SJSA1 (cell line): ENCODE data around the gene HIGD1A. TPM values are rescaled to one million over a fixed set of nuclear protein-coding genes. Genes with fewer than 3 reads are reported as not detected.
A peak's percentile ranks its signal among the peaks of the same experiment; 100 is the strongest.

Experiments
- DNase-seq, 2 experiments: peaks; one replicate each; pipeline ENCODE4 v3.0.0-alpha.2; 2015 to 2020; ENCODE audit warnings: low spot score in 2 of 2, low read depth in 1 of 2
- H3K27ac ChIP-seq: fragments of 250-450 bp; sonication (Bioruptor Pico); 2 replicates; pipeline ENCODE4 v1.5.1; 2020; ENCODE audit warnings: mild to moderate bottlenecking, moderate library complexity
- H3K27me3 ChIP-seq: fragments of 250-450 bp; sonication (Bioruptor Pico); replicated peaks from 2 replicates; pipeline ENCODE4 v1.5.1; 2020; ENCODE audit warnings: mild to moderate bottlenecking, moderate library complexity
- H3K36me3 ChIP-seq: fragments of 250-450 bp; sonication (Bioruptor Pico); 2 replicates; pipeline ENCODE4 v1.5.1; 2020; ENCODE audit warnings: mild to moderate bottlenecking
- H3K4me1 ChIP-seq: fragments of 250-450 bp; sonication (Bioruptor Pico); replicated peaks from 2 replicates; pipeline ENCODE4 v1.6.1; 2021; ENCODE audit warnings: mild to moderate bottlenecking
- H3K4me3 ChIP-seq: fragments of 250-450 bp; sonication (Bioruptor Pico); 2 replicates; pipeline ENCODE4 v1.5.1; 2020; ENCODE audit warnings: mild to moderate bottlenecking
- H3K9me3 ChIP-seq: fragments of 250-450 bp; sonication (Bioruptor Pico); replicated peaks from 2 replicates; pipeline ENCODE4 v1.5.1; 2020; ENCODE audit warnings: mild to moderate bottlenecking
- total RNA-seq: library from RNA; depleted of rRNA; stranded (reverse); fragments of >200 nt; shearing (Covaris generic); gene quantifications from 2 replicates; pipeline ENCODE4 v1.2.3, GENCODE V29; 2014

The HIGD1A gene
- total RNA-seq, 1 experiment from 2014 or later: 227 TPM

DNA sequence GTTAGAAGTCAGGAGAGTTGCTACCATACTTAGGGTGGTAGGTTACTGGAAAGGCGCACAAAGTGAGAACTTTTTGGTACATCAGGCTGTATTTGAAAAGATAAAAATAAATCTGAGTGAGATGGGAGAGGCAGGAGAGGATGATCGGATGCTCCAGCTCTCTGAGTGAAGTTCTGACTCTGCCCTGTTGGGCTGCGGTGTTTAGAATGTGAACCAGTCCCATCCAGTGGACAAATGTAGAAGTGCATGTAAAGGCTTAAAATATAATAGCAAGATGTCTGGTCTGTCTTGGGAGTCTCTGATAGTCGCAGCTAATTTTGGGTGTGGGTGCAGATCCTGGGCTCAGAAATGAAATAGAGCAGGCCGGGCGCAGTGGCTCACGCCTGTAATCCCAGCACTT is 35.3 kb upstream of the HIGD1A start:
- Histone ChIP-seq H3K9me3 (no peaks in the 10 kb centered on the region), H3K27me3 (peaks cover 3% of the 10 kb centered on the region; the same call in 1 of the 2 replicates), H3K27ac (no peak overlapping the region), H3K4me1 (no peaks in the 10 kb centered on the region), H3K4me3 (peak overlapping the region; percentile 10; the same call in 1 of the 2 replicates), H3K36me3 (no peaks in the 10 kb centered on the region)
- peak in 1 of 2 experiments; percentile 28 for DNase-seq

- no peaks in the 10 kb centered on the region for H3K36me3 ChIP-seq
- H3K4me3 ChIP-seq: no peak overlapping the region
- no peak for DNase-seq
- no peaks in the 10 kb centered on the region for H3K9me3 ChIP-seq
- H3K4me1 ChIP-seq: no peaks in the 10 kb centered on the region
- H3K27me3 ChIP-seq: peaks cover 3% of the 10 kb centered on the region; the same call in 1 of the 2 replicates
- H3K27ac ChIP-seq: no peak overlapping the region
Measured at GRCh38 chr3:42838571-42838970, 34.3 kb upstream of the HIGD1A start.

DNA sequence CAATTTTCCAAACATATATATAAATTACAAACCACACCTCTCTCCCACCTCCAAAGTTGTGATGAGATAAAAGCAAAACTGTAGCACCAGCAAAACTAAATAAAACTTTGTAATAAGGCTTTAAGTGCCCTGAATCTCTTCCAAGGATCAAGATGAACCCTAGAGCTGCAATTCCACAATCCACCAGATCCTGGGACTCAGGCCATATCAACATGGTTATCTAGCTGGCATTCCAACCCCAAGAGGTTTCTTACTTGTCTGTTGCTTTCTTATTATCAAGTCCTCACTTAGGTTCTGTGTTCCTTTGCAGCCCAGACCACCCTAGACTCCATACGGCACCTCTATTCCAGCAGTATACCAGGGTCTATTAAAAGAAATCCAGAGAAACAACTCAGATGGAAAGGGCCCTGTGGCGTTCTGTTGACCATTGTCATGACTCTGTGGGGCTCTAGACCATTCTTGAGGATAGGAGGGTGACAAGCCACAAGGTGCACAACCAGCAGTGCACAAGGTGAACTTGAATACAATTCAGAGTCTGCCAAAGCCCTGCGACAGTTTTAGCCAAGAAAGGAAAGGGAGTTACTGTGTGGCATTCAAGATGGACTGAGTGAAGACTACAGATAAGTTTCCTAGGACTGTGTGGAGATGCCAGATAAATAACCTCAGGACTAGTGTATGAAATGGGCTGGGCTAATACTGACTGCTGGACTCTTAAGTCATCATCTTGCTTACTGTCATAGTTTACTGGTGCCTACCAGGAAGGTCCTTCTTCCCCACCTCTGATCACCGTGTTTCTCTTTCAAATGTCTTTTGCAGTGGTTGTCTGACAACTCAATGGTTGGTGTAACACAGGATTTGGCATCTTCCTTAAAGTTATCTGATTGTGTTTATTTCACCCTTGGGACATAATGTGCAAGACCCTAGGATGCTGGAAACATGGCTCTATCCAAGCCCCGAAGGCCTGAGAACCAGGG is 32.1 kb upstream of the HIGD1A start:
- DNase-seq: no peak
- no peaks in the 10 kb centered on the region for H3K36me3 ChIP-seq
- no peaks in the 10 kb centered on the region for H3K9me3 ChIP-seq
- no peaks in the 10 kb centered on the region for H3K4me1 ChIP-seq
- peaks cover 3% of the 10 kb centered on the region; the same call in 1 of the 2 replicates for H3K27me3 ChIP-seq
- H3K27ac ChIP-seq: no peak overlapping the region
- H3K4me3 ChIP-seq: no peak overlapping the region

- H3K27ac ChIP-seq: no peak overlapping the region
- DNase-seq: peak in 1 of 2 experiments; percentile 53
Measured at GRCh38 chr3:42831321-42831713, 27.0 kb upstream of the HIGD1A start.

DNA sequence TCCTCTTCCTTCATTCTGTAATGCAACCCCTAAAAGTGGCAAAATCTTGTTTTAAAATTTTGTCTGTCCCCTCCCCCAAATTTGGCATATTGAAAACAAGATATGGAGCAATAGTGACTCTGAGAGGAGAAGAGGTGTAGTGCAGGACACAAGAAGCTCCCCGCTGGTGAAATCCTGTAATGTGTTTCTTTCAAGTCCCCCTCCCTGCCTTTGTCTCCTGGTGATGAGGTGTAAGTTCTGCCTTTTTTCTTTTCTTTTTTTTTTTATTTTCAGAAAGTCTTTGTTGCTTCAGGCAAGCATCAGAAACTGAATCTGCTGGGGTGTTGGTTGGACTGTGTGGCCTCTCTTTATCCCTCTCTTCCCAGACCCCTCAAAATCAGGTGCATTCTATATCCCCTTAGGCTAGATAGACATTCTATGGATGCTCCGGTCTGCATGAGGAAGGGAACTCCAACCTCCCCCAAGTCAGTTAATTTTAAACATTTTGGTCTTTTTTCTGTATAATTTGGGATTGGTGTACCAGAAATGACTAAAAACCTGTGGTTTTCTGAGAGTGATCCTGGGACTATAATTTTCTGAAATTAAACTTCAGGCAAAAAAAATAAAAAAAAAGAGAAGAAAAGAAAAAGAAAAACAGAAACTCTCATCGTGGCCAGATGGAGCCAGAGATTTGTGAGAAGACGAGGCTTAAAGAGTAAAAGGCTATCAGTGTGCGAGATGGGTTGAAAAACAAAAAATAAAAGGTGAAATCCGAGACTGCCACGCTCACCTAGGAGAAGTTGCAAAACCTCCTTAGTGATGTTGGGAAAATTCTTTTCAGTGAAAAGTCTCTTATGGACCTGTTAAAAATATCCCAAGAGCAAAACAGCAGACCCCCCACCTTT is 26.4 kb upstream of the HIGD1A start:
- DNase-seq: no peak

More at GRCh38 chr3:42831321-42831713, 27.0 kb upstream of the HIGD1A start:
- Histone ChIP-seq H3K9me3 (no peaks in the 10 kb centered on the region), H3K36me3 (no peaks in the 10 kb centered on the region), H3K4me1 (no peaks in the 10 kb centered on the region), H3K4me3 (no peak overlapping the region), H3K27me3 (no peaks in the 10 kb centered on the region)

DNA sequence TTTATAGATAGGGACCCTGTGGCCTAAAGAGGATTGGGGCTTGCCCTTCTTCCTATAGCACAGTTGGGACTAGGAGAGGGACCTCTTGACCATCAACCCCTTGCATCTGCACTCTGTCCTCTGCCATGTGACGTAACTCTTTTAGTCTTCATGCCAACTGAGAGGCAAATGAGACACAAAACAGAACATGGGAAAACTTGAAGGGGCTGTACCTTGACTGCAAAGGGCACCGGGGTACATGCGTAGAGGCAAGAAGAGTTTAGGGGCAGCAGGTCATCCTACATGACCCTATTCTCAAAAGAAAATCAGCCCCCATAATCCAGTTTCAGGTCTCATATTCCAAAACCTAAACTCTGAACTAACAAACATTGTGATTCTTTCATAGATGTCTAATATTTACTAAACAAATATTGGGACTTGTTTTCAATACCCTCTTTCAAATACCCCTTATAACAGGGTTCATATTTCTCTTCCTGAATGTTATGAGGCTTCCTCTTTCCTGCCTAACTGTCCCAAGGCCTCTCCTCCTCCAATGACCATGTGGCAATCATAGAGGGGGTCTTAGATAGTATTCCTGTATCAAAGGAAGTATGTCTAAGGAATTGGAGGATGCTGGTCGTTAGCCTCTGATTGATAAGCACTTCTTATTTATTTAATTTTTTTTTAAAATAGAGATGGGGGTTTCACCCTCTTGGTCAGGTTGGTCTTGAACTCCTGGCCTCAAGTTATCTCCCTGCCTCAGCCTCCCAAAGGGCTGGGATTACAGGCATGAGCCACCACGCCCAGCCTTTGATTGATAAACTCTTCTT is 25.5 kb upstream of the HIGD1A start:
- H3K4me1 ChIP-seq: no peaks in the 10 kb centered on the region
- H3K4me3 ChIP-seq: no peak overlapping the region
- no peaks in the 10 kb centered on the region for H3K27me3 ChIP-seq
- no peak for DNase-seq
- H3K27ac ChIP-seq: no peak overlapping the region
- no peaks in the 10 kb centered on the region for H3K9me3 ChIP-seq
- no peaks in the 10 kb centered on the region for H3K36me3 ChIP-seq

More for the DNA sequence above, 26.4 kb upstream of the HIGD1A start:
- Histone ChIP-seq H3K4me1 (no peaks in the 10 kb centered on the region), H3K4me3 (no peak overlapping the region), H3K36me3 (no peaks in the 10 kb centered on the region), H3K27ac (no peak overlapping the region), H3K9me3 (no peaks in the 10 kb centered on the region), H3K27me3 (no peaks in the 10 kb centered on the region)

DNA sequence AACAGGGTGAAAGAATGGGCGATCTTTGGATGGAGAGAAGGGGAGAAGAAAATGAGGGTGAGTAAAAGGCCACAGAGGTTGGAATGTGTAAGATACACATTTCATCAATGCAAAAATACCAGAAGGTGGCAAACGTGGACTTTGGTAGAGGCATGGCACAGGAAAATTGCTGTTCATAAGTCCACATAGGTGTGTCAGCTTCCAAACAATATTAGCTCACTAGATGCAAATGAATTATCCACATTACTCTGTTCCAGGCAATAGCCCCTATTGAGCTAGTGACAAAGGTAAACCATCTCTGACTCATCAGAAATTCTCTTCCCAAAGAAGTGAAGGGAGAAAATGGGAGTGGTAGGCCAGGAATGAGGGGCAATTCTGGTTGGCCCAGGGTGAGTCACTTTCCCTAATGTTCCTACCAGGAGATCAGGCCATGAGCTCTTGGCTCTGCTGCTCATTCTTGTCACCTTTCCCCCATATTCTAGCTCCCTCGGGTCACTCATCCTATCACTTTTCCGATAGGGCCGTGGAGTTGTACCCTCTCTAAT is 24.9 kb upstream of the HIGD1A start:
- Histone ChIP-seq H3K4me3 (no peak overlapping the region), H3K27me3 (no peaks in the 10 kb centered on the region), H3K36me3 (no peaks in the 10 kb centered on the region), H3K4me1 (no peaks in the 10 kb centered on the region), H3K9me3 (no peaks in the 10 kb centered on the region), H3K27ac (no peak overlapping the region)
- no peak for DNase-seq

DNA sequence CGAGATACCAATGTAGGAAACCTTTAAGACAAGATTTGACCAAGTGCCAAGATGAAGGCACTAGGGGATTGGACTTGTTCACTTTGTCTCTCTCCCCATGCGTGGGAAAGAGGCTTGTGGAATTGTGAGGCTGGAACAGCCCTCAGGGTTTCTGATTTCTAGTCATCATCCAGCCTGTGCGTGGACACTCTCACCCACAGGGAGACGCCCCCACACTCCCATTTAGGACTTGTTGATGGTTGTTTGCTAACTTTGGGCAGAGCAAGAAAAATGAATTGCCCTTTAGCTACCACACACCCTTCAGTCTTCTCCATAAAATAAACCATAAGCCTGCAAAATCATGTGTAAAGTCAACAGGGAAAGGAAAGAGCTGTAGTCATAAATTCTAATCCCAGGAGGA is 23.4 kb upstream of the HIGD1A start:
- Histone ChIP-seq H3K4me1 (no peaks in the 10 kb centered on the region), H3K36me3 (no peaks in the 10 kb centered on the region), H3K4me3 (no peak overlapping the region), H3K9me3 (no peaks in the 10 kb centered on the region), H3K27ac (no peak overlapping the region), H3K27me3 (no peaks in the 10 kb centered on the region)
- DNase-seq: no peak

- no peaks in the 10 kb centered on the region for H3K4me1 ChIP-seq
- no peak for DNase-seq
- H3K4me3 ChIP-seq: no peak overlapping the region
- H3K27me3 ChIP-seq: no peaks in the 10 kb centered on the region
- no peak overlapping the region for H3K27ac ChIP-seq
- no peaks in the 10 kb centered on the region for H3K36me3 ChIP-seq
- H3K9me3 ChIP-seq: no peaks in the 10 kb centered on the region
Measured at GRCh38 chr3:42827023-42827422, 22.7 kb upstream of the HIGD1A start.

DNA sequence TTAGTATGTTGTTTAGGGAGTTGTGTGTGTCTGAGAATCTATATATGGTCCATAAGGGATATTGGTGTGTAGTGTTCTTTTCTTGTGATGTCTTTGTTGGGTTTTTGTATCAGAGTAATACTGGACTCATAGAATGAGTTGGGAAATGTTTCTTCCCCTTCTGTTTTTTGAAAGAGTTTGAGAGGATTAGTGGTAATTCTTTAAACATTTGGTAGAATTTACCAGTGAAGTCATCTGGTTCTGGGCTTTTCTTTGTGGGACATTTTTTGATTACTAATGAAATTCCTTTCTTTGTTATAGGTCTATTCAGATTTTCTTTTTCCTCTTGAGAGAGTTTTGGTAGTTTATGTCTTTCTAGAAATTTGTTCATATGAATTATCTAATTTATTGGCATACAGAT is 21.9 kb upstream of the HIGD1A start:
- H3K4me1 ChIP-seq: no peaks in the 10 kb centered on the region
- no peak overlapping the region for H3K27ac ChIP-seq
- H3K27me3 ChIP-seq: no peaks in the 10 kb centered on the region
- peak in 1 of 2 experiments; percentile 14 for DNase-seq
- no peaks in the 10 kb centered on the region for H3K36me3 ChIP-seq
- no peaks in the 10 kb centered on the region for H3K9me3 ChIP-seq
- H3K4me3 ChIP-seq: no peak overlapping the region

DNA sequence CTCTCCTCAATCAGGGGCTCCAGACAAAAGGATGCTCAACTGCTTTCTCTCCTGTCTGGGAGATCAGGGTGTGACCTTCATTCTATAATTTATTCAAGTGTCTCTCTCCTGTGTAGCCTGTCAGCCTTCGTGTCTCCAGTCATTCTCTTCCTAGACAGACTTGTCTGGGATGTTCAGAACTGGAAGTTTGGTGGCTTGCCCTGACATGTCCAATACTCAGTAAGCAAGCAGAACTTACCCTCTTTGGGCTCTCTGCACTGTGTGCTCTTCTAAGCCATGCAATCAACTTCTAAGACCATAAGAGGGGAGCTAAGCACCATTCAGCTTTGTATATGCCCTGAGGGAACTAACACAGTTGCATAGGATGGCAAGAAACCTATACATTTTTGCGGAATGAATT is 19.1 kb upstream of the HIGD1A start:
- no peaks in the 10 kb centered on the region for H3K36me3 ChIP-seq
- H3K27me3 ChIP-seq: no peaks in the 10 kb centered on the region
- H3K27ac ChIP-seq: no peak overlapping the region
- no peaks in the 10 kb centered on the region for H3K4me1 ChIP-seq
- H3K9me3 ChIP-seq: no peaks in the 10 kb centered on the region
- DNase-seq: no peak
- no peak overlapping the region for H3K4me3 ChIP-seq

GRCh38 chr3:42822828-42823227 is 18.5 kb upstream of the HIGD1A start:
- no peak overlapping the region for H3K4me3 ChIP-seq
- no peaks in the 10 kb centered on the region for H3K27me3 ChIP-seq
- no peaks in the 10 kb centered on the region for H3K36me3 ChIP-seq
- H3K4me1 ChIP-seq: no peaks in the 10 kb centered on the region
- DNase-seq: no peak
- no peaks in the 10 kb centered on the region for H3K9me3 ChIP-seq
- no peak overlapping the region for H3K27ac ChIP-seq

GRCh38 chr3:42820746-42821051 is 16.4 kb upstream of the HIGD1A start:
- no peak for DNase-seq

More at GRCh38 chr3:42820746-42821051, 16.4 kb upstream of the HIGD1A start:
- H3K36me3 ChIP-seq: no peaks in the 10 kb centered on the region
- H3K27ac ChIP-seq: no peak overlapping the region
- no peaks in the 10 kb centered on the region for H3K27me3 ChIP-seq
- no peak overlapping the region for H3K4me3 ChIP-seq
- H3K9me3 ChIP-seq: no peaks in the 10 kb centered on the region
- no peaks in the 10 kb centered on the region for H3K4me1 ChIP-seq
